MM.1S (cell line): ENCODE measurements around the gene RBM18.

Source experiments
- DNase-seq: peaks from one replicate; pipeline ENCODE4 v3.0.0-alpha.2; 2015
- H2AFZ ChIP-seq: fragments of 300-600 bp; sonication (generic); 2 replicates; pipeline ENCODE4 v1.6.0; 2016; ENCODE audit warnings: antibody characterized with exemption, low read length
- H3F3A ChIP-seq: fragments of 300-600 bp; sonication (generic); 2 replicates; pipeline ENCODE4 v1.6.1; 2016; ENCODE audit warnings: mild to moderate bottlenecking, antibody characterized with exemption, low read length, moderate library complexity, mixed read lengths; ENCODE audit not compliant: insufficient read depth
- H3K27ac ChIP-seq: fragments of 300-600 bp; sonication (generic); 2 replicates; pipeline ENCODE4 v1.5.1; 2016; ENCODE audit warnings: mild to moderate bottlenecking, low read length
- H3K27me3 ChIP-seq: fragments of 300-600 bp; sonication (generic); replicated peaks from 2 replicates; pipeline ENCODE4 v1.6.0; 2016; ENCODE audit warnings: low read length; ENCODE audit not compliant: insufficient read depth
- H3K36me3 ChIP-seq: fragments of 300-600 bp; sonication (generic); replicated peaks from 2 replicates; pipeline ENCODE4 v1.6.1; 2016; ENCODE audit warnings: mild to moderate bottlenecking, low read length, mixed read lengths; ENCODE audit not compliant: insufficient read depth
- H3K4me1 ChIP-seq: fragments of 300-600 bp; sonication (generic); 2 replicates; pipeline ENCODE4 v1.6.1; 2016; ENCODE audit warnings: low read length, mixed read lengths
- H3K4me2 ChIP-seq: fragments of 300-600 bp; sonication (generic); 2 replicates; pipeline ENCODE4 v1.6.0; 2016; ENCODE audit warnings: low read depth, low read length
- H3K4me3 ChIP-seq: fragments of 300-600 bp; sonication (generic); 2 replicates; pipeline ENCODE4 v1.5.1; 2016; ENCODE audit warnings: low read length, mixed read lengths
- H3K79me2 ChIP-seq: fragments of 300-600 bp; sonication (generic); 2 replicates; pipeline ENCODE4 v1.6.1; 2016; ENCODE audit warnings: mixed run types, low read length, mixed read lengths
- H3K9ac ChIP-seq: fragments of 300-600 bp; sonication (generic); 2 replicates; pipeline ENCODE4 v1.6.1; 2016; ENCODE audit warnings: low read length, mixed read lengths
- H3K9me2 ChIP-seq: fragments of 300-600 bp; sonication (generic); replicated peaks from 2 replicates; pipeline ENCODE4 v1.6.1; 2016; ENCODE audit warnings: mild to moderate bottlenecking, low read length, mixed read lengths; ENCODE audit not compliant: insufficient read depth
- H3K9me3 ChIP-seq: fragments of 300-600 bp; sonication (generic); replicated peaks from 2 replicates; pipeline ENCODE4 v1.6.1; 2016; ENCODE audit warnings: mild to moderate bottlenecking, low read length, mixed read lengths; ENCODE audit not compliant: insufficient read depth
- H4K20me1 ChIP-seq: fragments of 300-600 bp; sonication (generic); 2 replicates; pipeline ENCODE4 v1.6.1; 2016; ENCODE audit warnings: mild to moderate bottlenecking, low read length, moderate library complexity, mixed read lengths; ENCODE audit not compliant: insufficient read depth
- EZH2 ChIP-seq: fragments of 300-600 bp; sonication (generic); optimal IDR thresholded peaks from 2 replicates; pipeline ENCODE3; 2017; ENCODE audit warnings: low read depth, mild to moderate bottlenecking, antibody characterized with exemption, low read length, mixed read lengths
- EZH2phosphoT487 ChIP-seq: fragments of 300-600 bp; sonication (generic); IDR thresholded peaks from 2 replicates; pipeline ENCODE4 v1.6.1; 2018; ENCODE audit warnings: antibody characterized with exemption, low read length
- TF ChIP-seq, protein P1 (sequence below): fragments of 300-600 bp; sonication (generic); IDR thresholded peaks from 2 replicates; pipeline ENCODE4 v1.5.1; 2016; ENCODE audit warnings: antibody characterized with exemption, low read length, mixed read lengths

Gene RBM18

DNA sequence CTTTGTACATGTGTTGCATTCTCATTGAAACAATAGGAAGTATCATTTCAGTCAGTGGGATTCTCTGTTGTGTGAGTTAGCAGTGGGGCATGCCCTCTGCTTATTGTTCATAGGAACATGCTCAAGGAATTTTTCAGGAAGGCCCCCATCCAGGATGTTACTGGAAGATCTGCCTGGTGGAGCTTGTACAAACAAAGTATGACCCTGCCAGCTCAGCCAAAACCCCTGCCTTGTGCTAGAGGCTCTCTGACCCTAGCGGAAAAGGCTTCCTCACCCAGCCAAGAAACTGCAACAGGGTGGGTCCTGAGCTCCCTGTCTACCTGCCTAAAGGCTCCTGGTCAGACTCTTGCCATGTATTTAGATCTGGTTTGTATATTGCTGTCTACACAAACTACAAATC lies 43.3 kb upstream of the RBM18 start:
- H3K4me2 ChIP-seq, result no peak overlapping the region
- H4K20me1 ChIP-seq, result 0 out of 2 replicates have a peak, but pooled peaks cover 4% of the 10 kb centered on the region
- no peaks in the 10 kb centered on the region for H3K79me2 ChIP-seq
- no peaks in the 10 kb centered on the region for H3K9me2 ChIP-seq
- H3K4me3 ChIP-seq, result no peak overlapping the region
- no peaks in the 10 kb centered on the region for H3K27me3 ChIP-seq
- H3K9ac ChIP-seq, result no peak overlapping the region
- H3K36me3 ChIP-seq, result peaks cover 7% of the 10 kb centered on the region; the same call in 1 of the 2 replicates
- DNase-seq, result no peak
- H3F3A ChIP-seq, result no peaks in the 10 kb centered on the region
- TF ChIP-seq, protein P1, sequence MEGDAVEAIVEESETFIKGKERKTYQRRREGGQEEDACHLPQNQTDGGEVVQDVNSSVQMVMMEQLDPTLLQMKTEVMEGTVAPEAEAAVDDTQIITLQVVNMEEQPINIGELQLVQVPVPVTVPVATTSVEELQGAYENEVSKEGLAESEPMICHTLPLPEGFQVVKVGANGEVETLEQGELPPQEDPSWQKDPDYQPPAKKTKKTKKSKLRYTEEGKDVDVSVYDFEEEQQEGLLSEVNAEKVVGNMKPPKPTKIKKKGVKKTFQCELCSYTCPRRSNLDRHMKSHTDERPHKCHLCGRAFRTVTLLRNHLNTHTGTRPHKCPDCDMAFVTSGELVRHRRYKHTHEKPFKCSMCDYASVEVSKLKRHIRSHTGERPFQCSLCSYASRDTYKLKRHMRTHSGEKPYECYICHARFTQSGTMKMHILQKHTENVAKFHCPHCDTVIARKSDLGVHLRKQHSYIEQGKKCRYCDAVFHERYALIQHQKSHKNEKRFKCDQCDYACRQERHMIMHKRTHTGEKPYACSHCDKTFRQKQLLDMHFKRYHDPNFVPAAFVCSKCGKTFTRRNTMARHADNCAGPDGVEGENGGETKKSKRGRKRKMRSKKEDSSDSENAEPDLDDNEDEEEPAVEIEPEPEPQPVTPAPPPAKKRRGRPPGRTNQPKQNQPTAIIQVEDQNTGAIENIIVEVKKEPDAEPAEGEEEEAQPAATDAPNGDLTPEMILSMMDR, result no peak
- no peak for TF ChIP-seq EZH2
- no peak overlapping the region for H2AFZ ChIP-seq
- H3K9me3 ChIP-seq, result no peaks in the 10 kb centered on the region
- H3K4me1 ChIP-seq, result no peaks in the 10 kb centered on the region
- no peak overlapping the region for H3K27ac ChIP-seq

DNA sequence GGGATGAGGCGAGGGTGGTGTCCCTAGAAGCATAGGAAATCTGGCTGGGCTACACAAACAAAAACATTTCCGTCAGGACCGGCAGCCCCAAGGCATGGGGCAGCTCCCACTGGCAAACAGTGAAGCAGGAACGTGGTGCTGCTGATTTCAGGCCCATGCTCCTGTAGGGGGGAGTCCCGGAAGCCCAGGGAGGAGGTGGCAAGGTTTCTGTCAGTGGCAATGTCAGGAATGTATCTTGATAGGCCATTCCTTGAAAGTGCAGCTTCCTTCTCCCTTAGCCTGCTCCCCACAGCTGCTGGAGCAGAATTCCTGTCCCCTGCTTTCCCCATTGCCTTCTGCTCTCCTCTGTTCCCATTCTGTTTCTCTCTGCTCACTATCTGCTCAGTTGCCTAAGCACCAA lies 42.4 kb upstream of the RBM18 start:
- no peak overlapping the region for H3K9ac ChIP-seq
- H3K4me1 ChIP-seq, result no peaks in the 10 kb centered on the region
- H3K4me2 ChIP-seq, result no peak overlapping the region
- no peak for DNase-seq
- no peaks in the 10 kb centered on the region for H3F3A ChIP-seq
- no peak for TF ChIP-seq EZH2phosphoT487
- TF ChIP-seq, protein P1, result no peak
- no peak for TF ChIP-seq EZH2
- 0 out of 2 replicates have a peak, but pooled peaks cover 4% of the 10 kb centered on the region for H3K79me2 ChIP-seq
- no peak overlapping the region for H3K4me3 ChIP-seq
- no peaks in the 10 kb centered on the region for H3K9me2 ChIP-seq
- H2AFZ ChIP-seq, result no peak overlapping the region
- H4K20me1 ChIP-seq, result no peaks in the 10 kb centered on the region
- no peaks in the 10 kb centered on the region for H3K9me3 ChIP-seq
- no peak overlapping the region for H3K27ac ChIP-seq
- H3K36me3 ChIP-seq, result peaks cover 7% of the 10 kb centered on the region; the same call in 1 of the 2 replicates
- no peaks in the 10 kb centered on the region for H3K27me3 ChIP-seq

DNA sequence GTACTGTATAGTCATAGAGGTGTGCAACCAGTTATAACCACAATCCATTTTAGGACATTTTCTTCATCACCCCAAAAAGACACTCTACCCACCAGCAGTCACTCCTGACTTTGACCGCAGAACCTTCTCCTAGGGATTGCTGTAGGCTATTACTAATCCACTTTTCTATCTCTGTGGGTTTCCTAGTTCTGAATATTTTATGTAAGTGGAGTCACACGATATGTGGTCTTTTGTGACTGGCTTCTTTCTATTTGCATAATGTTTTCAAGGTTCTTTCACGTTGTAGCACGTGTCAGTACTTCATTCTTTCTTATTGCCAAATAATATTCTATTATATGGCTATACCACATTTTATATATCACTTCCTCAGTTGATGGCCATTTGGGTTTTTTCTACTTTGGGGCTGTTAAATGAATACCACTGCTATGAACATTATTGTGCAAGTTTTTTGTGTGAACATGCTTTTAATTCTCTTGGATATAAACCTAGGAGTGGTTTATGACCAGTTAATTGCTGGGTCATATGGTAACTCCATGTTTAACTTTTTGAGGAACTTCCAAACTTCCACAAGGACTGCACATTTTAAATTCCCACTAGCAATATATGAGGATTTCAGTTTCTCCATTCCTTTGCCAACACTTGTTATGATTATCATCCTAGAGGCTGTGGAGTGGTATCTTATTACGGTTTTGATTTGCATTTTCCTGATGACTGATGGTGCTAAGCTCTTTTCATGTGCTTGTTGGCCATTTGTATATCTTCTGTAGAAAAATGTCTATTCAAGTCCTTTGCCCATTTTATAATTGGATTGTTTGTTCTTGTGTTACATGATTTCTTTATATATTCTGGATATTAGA lies 37.8 kb upstream of the RBM18 start:
- no peak overlapping the region for H2AFZ ChIP-seq
- no peaks in the 10 kb centered on the region for H4K20me1 ChIP-seq
- no peak overlapping the region for H3K9ac ChIP-seq
- no peaks in the 10 kb centered on the region for H3F3A ChIP-seq
- no peaks in the 10 kb centered on the region for H3K9me2 ChIP-seq
- TF ChIP-seq EZH2phosphoT487 (no peak), EZH2 (no peak)
- TF ChIP-seq, protein P1, result no peak
- H3K36me3 ChIP-seq, result peaks cover 4% of the 10 kb centered on the region
- H3K27ac ChIP-seq, result no peak overlapping the region
- H3K79me2 ChIP-seq, result peaks cover 20% of the 10 kb centered on the region; the same call in 1 of the 2 replicates
- no peaks in the 10 kb centered on the region for H3K4me1 ChIP-seq
- no peaks in the 10 kb centered on the region for H3K27me3 ChIP-seq
- no peak for DNase-seq
- no peak overlapping the region for H3K4me3 ChIP-seq
- H3K4me2 ChIP-seq, result no peak overlapping the region
- H3K9me3 ChIP-seq, result no peaks in the 10 kb centered on the region
